Peyer's patch (tissue), 4 donors: ENCODE data around the gene SPATA31E1. TPM values are rescaled to one million over a fixed set of nuclear protein-coding genes. Genes with fewer than 3 reads are reported as not detected.

ENCODE experiments used
- DNase-seq, 3 donors: peaks; one replicate each; pipeline ENCODE4 v3.0.0-alpha.2; 2017 to 2019
- H3K27ac ChIP-seq, 4 donors: fragments of 200-600 bp; sonication (generic); one replicate each; pipeline ENCODE4 v1.5.1; 2016 to 2019
- H3K27me3 ChIP-seq, 2 donors: fragments of 200-600 bp; sonication (generic); one replicate each; pipeline ENCODE4 v1.5.1; 2019
- H3K36me3 ChIP-seq, 3 donors: fragments of 200-600 bp; sonication (generic); one replicate each; pipeline ENCODE4 v1.5.1; 2016 to 2019
- H3K4me1 ChIP-seq, 4 donors: fragments of 200-600 bp; sonication (generic); one replicate each; pipeline ENCODE4 v1.5.1; 2016 to 2019
- H3K4me3 ChIP-seq, 4 donors: fragments of 200-600 bp; sonication (generic); 1 replicate in 3 of 4; 2 replicates in 1 of 4; pipeline ENCODE4 v1.5.1; 2016 to 2019; ENCODE audit warnings: mild to moderate bottlenecking in 1 of 4
- H3K9me3 ChIP-seq, 4 donors: fragments of 200-600 bp; sonication (generic); one replicate each; pipeline ENCODE4 v1.5.1; 2016 to 2019; ENCODE audit warnings: mild to moderate bottlenecking in 1 of 4
- POLR2A ChIP-seq, 2 donors: fragments of 450-650 bp; IDR thresholded peaks; one replicate each; pipeline ENCODE4 v1.5.1; 2017; ENCODE audit warnings: antibody characterized with exemption in 2 of 2, mild to moderate bottlenecking in 2 of 2, moderate library complexity in 2 of 2
- total RNA-seq, 4 donors: library from RNA; depleted of rRNA; stranded (reverse); fragments of >200 nt; gene quantifications; one replicate each; pipeline ENCODE4 v1.1.0, GENCODE V29; 2016
- TF ChIP-seq, protein P1 (sequence below), 6 experiments: fragments of 450-650 bp in 4 of 6; fragments of 200-600 bp in 2 of 6; sonication (generic) in 1 of 6; IDR thresholded peaks; one replicate each; pipeline ENCODE4 v1.5.1; 2017 to 2019; ENCODE audit warnings: antibody characterized with exemption in 6 of 6, mild to moderate bottlenecking in 3 of 6, moderate library complexity in 1 of 6

SPATA31E1 gene
- total RNA-seq, 4 donors from 2014 or later, result not detected

DNA sequence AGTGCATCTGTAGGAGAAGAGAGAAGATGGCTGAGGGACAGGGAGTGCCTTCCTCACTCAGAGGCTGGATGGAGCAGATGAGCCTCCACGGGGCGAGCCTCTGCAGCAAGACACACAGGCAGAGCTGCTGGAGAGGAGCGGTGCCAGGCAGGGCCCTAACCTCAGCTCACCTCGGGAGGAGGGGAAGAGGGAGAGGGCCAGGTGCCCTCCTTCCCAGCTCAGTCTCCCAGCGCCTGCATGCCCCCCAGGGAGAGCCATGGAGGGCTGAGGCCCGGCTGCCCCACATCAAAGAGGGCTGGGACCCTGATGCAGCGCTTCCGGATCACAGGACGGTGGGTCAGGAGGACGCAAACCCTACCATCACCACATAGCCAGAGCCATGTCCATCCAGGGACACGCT, 13.6 kb upstream of the SPATA31E1 start:
- no peak overlapping the region for H3K4me3 ChIP-seq
- H3K27me3 ChIP-seq, result no peaks in the 10 kb centered on the region
- H3K27ac ChIP-seq, result no peak overlapping the region
- TF ChIP-seq, protein P1, sequence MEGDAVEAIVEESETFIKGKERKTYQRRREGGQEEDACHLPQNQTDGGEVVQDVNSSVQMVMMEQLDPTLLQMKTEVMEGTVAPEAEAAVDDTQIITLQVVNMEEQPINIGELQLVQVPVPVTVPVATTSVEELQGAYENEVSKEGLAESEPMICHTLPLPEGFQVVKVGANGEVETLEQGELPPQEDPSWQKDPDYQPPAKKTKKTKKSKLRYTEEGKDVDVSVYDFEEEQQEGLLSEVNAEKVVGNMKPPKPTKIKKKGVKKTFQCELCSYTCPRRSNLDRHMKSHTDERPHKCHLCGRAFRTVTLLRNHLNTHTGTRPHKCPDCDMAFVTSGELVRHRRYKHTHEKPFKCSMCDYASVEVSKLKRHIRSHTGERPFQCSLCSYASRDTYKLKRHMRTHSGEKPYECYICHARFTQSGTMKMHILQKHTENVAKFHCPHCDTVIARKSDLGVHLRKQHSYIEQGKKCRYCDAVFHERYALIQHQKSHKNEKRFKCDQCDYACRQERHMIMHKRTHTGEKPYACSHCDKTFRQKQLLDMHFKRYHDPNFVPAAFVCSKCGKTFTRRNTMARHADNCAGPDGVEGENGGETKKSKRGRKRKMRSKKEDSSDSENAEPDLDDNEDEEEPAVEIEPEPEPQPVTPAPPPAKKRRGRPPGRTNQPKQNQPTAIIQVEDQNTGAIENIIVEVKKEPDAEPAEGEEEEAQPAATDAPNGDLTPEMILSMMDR (IDR thresholded peaks at IDR 0.05), result no peak
- TF ChIP-seq POLR2A (IDR thresholded peaks at IDR 0.05), result no peak
- no peaks in the 10 kb centered on the region for H3K9me3 ChIP-seq
- no peak for DNase-seq
- no peaks in the 10 kb centered on the region for H3K36me3 ChIP-seq
- no peaks in the 10 kb centered on the region for H3K4me1 ChIP-seq

DNA sequence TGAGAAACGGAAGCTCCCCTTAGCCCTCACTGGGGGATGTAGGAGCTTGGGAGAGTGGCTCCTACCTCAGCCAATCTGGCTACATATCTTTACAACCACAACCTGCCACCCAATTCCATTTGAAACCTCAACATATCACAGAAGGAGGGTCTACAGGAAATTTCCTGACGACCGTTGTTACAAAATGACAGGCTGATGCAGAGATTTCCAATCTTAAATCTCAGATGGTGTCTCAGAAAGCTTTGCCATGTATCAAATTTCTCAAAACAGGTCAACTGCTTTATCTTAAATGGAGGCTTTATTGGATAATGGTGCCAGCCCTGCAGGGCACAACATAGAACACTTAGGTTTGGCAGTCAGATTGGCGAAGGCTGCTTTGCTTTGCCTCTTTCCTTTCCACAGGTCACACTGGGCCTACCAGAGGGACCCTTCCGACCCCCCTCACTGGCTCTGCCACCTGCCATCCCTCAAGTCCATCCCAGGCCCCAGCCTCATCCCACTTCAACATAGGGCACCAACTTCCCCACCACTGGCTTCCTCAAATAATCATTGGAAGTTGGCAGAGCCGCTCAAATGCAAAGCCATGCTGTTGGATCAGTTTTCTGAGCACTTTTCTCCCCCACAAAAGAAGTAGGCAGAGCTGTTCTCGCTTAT, 11.1 kb upstream of the SPATA31E1 start:
- H3K27me3 ChIP-seq, result no peaks in the 10 kb centered on the region
- no peak overlapping the region for H3K4me3 ChIP-seq
- peak in 1 of 3 donors; percentile 26 for DNase-seq
- H3K36me3 ChIP-seq, result no peaks in the 10 kb centered on the region
- H3K27ac ChIP-seq, result no peak overlapping the region
- H3K9me3 ChIP-seq, result no peaks in the 10 kb centered on the region
- H3K4me1 ChIP-seq, result no peaks in the 10 kb centered on the region
- TF ChIP-seq, protein P1 (IDR thresholded peaks at IDR 0.05), result no peak
- no peak for TF ChIP-seq POLR2A (IDR thresholded peaks at IDR 0.05)

- peak overlapping the region in 1 of 4 donors; percentile 39 for H3K27ac ChIP-seq
- no peaks in the 10 kb centered on the region for H3K9me3 ChIP-seq
- no peak for TF ChIP-seq POLR2A (IDR thresholded peaks at IDR 0.05)
- TF ChIP-seq, protein P1 (IDR thresholded peaks at IDR 0.05), result no peak
- no peaks in the 10 kb centered on the region for H3K36me3 ChIP-seq
- H3K27me3 ChIP-seq, result no peaks in the 10 kb centered on the region
- H3K4me3 ChIP-seq, result no peak overlapping the region
- DNase-seq, result peak in 1 of 3 donors; percentile 32
- no peaks in the 10 kb centered on the region for H3K4me1 ChIP-seq
These were observed 10.5 kb upstream of the SPATA31E1 start for GRCh38 chr9:87872079-87872624.

DNA sequence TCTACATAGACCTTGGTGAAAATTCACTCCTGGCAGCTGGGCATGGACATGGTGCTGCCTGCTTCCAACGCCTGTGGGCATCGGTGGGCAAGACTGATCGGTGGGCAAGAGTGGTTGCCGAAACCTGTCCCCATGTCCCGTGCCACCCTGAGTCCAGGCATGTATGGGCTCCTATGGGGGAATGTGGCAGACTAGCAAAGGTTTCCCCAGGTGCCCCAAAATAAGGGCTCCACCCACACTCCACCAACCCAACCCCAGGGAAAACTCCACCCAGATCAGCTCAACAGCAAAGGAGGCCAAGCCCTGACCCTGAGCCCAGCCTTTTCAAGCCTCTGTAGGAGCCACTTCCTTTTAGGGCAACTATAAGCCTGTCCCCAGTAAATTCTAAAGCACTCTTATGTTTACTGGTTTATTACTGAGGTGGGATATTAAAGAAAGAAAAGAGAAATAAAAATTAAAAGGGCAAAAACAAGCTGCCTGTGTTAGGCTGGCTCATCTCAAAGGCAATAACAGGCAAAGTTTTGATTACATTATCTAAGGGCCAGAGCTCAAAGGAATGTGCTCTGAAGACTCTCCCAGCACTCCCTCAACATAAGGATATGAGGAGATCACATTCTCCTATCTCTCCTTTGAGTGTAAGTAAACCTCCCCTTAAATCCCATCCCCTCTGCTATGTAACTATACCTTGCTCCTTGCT, 8.9 kb upstream of the SPATA31E1 start:
- H3K27ac ChIP-seq, result no peak overlapping the region
- peak in 2 of 3 donors; percentile 29 to 38 for DNase-seq

DNA sequence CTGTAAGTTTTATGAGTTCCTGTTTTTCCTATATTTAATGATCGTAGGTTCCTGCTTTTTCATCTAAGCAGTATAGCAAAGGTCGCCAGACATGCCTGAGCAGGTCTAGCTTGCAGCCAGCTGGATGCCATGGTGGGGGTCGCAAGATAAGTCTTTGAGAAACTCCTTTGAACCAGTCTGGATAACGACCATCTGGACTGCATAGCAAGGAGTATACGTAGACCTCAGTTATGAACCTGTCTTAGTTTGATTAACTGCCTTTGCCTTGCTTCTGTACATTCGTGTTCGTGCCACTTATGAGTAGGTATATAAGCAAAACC, 8.4 kb upstream of the SPATA31E1 start:
- Histone ChIP-seq H3K27me3 (no peaks in the 10 kb centered on the region), H3K4me1 (no peaks in the 10 kb centered on the region), H3K9me3 (no peaks in the 10 kb centered on the region), H3K27ac (no peak overlapping the region), H3K36me3 (no peaks in the 10 kb centered on the region), H3K4me3 (no peak overlapping the region)
- TF ChIP-seq, protein P1 (IDR thresholded peaks at IDR 0.05), result no peak
- no peak for TF ChIP-seq POLR2A (IDR thresholded peaks at IDR 0.05)
- DNase-seq, result peak in 1 of 3 donors; percentile 14

More for the DNA sequence above, 8.9 kb upstream of the SPATA31E1 start:
- no peaks in the 10 kb centered on the region for H3K9me3 ChIP-seq
- no peak for TF ChIP-seq POLR2A (IDR thresholded peaks at IDR 0.05)
- TF ChIP-seq, protein P1 (IDR thresholded peaks at IDR 0.05), result no peak
- H3K4me1 ChIP-seq, result no peaks in the 10 kb centered on the region
- H3K27me3 ChIP-seq, result no peaks in the 10 kb centered on the region
- H3K4me3 ChIP-seq, result no peak overlapping the region
- H3K36me3 ChIP-seq, result no peaks in the 10 kb centered on the region
